Panc1 (cell line): ENCODE measurements around the gene NR3C1.

ENCODE experiments used
- CTCF ChIP-seq: fragments of 450-650 bp; IDR thresholded peaks from 2 replicates; pipeline ENCODE4 v1.5.1; 2017; ENCODE audit warnings: mild to moderate bottlenecking
- POLR2AphosphoS5 ChIP-seq: IDR thresholded peaks from 2 replicates; pipeline ENCODE4 v1.6.1; 2012; ENCODE audit warnings: mild to moderate bottlenecking, low read depth, low read length, moderate library complexity
- REST ChIP-seq, 2 experiments: IDR thresholded peaks; 2 replicates each; pipeline ENCODE4 v1.6.1; 2011 to 2012; ENCODE audit warnings: low read depth in 2 of 2, control low read depth in 1 of 2, low read length in 1 of 2, mild to moderate bottlenecking in 1 of 2, moderate library complexity in 1 of 2; ENCODE audit not compliant: insufficient read depth in 1 of 2
- SIN3A ChIP-seq: IDR thresholded peaks from 2 replicates; pipeline ENCODE4 v1.6.1; 2012; ENCODE audit warnings: low read depth, mild to moderate bottlenecking, low read length, moderate library complexity, borderline replicate concordance; ENCODE audit not compliant: insufficient read depth
- TCF7L2 ChIP-seq: IDR thresholded peaks from 2 replicates; pipeline ENCODE4 v1.6.1; 2011; ENCODE audit warnings: mild to moderate bottlenecking, low read depth, low read length, inconsistent platforms

- TF ChIP-seq CTCF = no peak
- no peak for TF ChIP-seq POLR2AphosphoS5
- no peak for TF ChIP-seq REST (IDR thresholded peaks at IDR 0.05; ENCODE audit: insufficient read depth in 1 of 2, low read depth in 2 of 2, low read length in 1 of 2)
- TF ChIP-seq SIN3A = no peak
- no peak for TF ChIP-seq TCF7L2
Observed at GRCh38 chr5:143267186-143267585, 136.3 kb downstream of the NR3C1 start.
